Urinary bladder (tissue), 4 donors: ENCODE results near the gene DHRSX. TPM values are rescaled to one million over a fixed set of nuclear protein-coding genes. Genes with fewer than 3 reads are reported as not detected.
"Not testable (repeated sequence)": the region's sequence is repeated elsewhere in the genome, so short reads cannot be mapped to it uniquely, and the experiment has no call there.

Source experiments
- DNase-seq: peaks from one replicate; pipeline ENCODE4 v3.0.0-alpha.2; 2015; ENCODE audit errors: extremely low spot score
- H3K27ac ChIP-seq: one replicate; pipeline ENCODE4 v1.5.1; 2013; ENCODE audit warnings: low read depth, mild to moderate bottlenecking, moderate library complexity
- H3K36me3 ChIP-seq: one replicate; pipeline ENCODE4 v1.6.1; 2013; ENCODE audit warnings: mild to moderate bottlenecking, moderate library complexity; ENCODE audit not compliant: insufficient read depth
- H3K4me1 ChIP-seq: one replicate; pipeline ENCODE4 v1.6.1; 2013; ENCODE audit warnings: mild to moderate bottlenecking, moderate library complexity; ENCODE audit not compliant: insufficient read depth
- H3K4me3 ChIP-seq: one replicate; pipeline ENCODE4 v1.5.1; 2013; ENCODE audit warnings: low read depth, low read length
- WGBS: extraction: QIAGEN DNeasy Blood & Tissue Kit; methylation state at CpG from one replicate; pipeline ENCODE4 v1.1.7; 2013; 5-methylcytosine and 5-hydroxymethylcytosine counted together
- polyA plus RNA-seq: library from polyadenylated mRNA; stranded (reverse); fragments of 200-250 nt; gene quantifications from one replicate; pipeline ENCODE4 v1.2.3, GENCODE V29; 2013
- total RNA-seq: library from RNA; depleted of rRNA; stranded (reverse); fragments of >200 nt; gene quantifications from one replicate; pipeline ENCODE4 v1.2.3, GENCODE V29; 2014
- donor health status: healthy with polysubstance abuse.
- donor health status: healthy.

DHRSX gene
- total and polyA plus RNA-seq, 2 donors, result 17.3 to 19.9 TPM

DNA sequence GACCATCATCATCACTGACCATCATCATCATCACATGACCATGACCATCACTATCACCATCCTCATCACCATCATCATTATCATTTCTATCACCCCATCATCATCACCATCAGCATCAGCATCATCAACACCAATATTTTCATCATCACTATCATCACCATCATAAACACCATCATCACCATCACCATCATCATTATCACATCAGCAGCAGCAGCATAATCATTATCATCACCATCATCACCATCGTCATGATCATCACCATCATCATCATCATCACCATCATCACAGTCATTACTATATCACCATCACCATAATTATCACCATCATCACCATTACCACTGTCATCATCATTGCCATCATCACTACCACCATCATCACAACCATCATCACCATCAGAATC is 117.6 kb downstream of the DHRSX start:
- no peak overlapping the region for H3K27ac ChIP-seq
- no peaks in the 10 kb centered on the region for H3K36me3 ChIP-seq
- no peak overlapping the region for H3K4me3 ChIP-seq
- no peak for DNase-seq
- WGBS, result 100% methylated on average over 1 of the region's 1 CpG
- H3K4me1 ChIP-seq, result no peaks in the 10 kb centered on the region

DNA sequence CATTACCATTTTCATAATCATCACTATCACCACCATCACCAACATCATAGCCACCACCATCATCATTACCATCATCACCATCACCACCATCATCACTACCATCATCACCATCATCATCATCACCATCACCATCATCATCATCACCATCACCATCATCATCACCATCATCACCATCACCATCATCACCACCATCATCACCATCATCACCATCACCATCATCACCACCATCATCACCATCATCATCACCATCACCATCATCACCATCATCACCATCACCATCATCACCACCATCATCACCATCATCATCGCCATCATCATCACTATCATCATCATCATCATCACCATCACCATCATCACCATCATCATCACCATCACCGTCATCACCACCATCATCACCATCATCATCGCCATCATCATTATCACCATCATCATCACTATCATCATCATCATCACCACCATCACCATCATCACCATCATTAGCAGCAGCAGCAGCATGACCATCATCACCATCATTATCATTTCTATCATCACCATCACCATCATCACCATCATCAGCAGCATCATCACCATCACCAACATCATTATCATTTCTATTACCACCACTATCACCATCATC is 118.2 kb downstream of the DHRSX start:
- H3K27ac ChIP-seq, H3K4me3 ChIP-seq, H3K4me1 ChIP-seq, DNase-seq, H3K36me3 ChIP-seq: not testable (repeated sequence)
- 84% methylated on average over 3 of the region's 3 CpGs for WGBS

DNA sequence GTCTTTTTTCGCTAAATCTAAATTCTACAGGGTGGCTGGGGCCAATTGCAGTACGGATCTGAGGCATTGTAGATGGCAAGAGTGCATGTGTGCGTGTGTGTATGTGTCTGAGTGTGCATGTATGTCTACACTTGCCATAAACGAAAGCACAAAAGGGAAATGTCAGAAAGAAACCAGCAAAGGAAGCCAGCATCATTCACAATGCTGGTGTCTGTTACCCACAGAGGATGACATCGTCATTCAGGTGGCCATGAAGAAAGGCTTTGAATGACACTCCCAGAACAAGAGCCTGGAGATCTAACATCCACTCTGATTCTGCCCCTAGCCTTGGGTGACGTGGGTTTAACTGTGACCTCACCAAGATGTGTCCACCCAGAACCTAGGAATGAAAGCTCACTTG is 124.6 kb downstream of the DHRSX start:
- DNase-seq, result no peak
- H3K27ac ChIP-seq, result no peak overlapping the region
- no peak overlapping the region for H3K4me3 ChIP-seq
- H3K4me1 ChIP-seq, result no peaks in the 10 kb centered on the region
- WGBS, result 98% methylated on average over 6 of the region's 6 CpGs
- no peaks in the 10 kb centered on the region for H3K36me3 ChIP-seq

DNA sequence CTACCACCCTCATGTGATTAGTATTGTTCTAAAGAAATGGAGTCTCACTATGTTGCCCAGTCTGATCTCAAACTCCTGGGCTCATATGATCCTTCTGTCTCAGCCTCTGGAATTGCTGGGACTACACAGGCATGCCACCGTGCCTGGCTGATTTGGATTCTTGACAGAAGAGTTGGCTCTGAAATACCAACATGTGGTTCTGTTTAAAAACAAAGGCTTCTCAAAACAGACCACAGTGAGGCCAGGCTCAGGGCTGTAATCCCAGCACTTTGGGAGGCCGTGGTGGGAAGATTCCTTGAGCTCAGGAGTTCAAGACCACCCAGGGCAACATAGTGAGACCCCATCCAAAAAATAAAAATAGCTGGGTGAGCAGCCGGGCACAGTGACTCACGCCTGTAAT is 126.7 kb downstream of the DHRSX start:
- Histone ChIP-seq H3K36me3 (no peaks in the 10 kb centered on the region), H3K4me1 (no peaks in the 10 kb centered on the region), H3K4me3 (no peak overlapping the region), H3K27ac (no peak overlapping the region)
- no peak for DNase-seq
- WGBS, result 56% methylated on average over 4 of the region's 4 CpGs

DNA sequence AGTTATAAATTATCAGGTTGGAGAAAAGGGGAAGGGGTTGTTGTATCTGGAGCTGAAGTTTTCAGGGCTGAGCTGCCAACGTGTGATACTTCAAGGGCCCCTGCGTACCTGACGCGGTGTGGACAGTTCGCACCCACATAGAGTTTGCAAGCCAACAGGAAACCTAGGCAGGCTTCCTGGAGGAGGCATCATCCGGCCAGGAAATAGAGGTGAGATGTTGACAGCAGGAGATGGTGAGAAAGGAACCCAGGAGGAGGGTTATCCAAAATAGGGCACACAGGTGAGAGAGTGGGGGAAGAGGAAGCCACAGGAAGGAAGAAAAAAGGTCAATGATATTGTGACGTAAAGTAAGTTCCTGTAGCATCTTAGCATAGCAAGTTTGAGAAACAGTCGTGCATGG is 127.2 kb downstream of the DHRSX start:
- Histone ChIP-seq H3K4me1 (no peaks in the 10 kb centered on the region), H3K27ac (no peak overlapping the region), H3K36me3 (no peaks in the 10 kb centered on the region), H3K4me3 (no peak overlapping the region)
- WGBS, result 91% methylated on average over 8 of the region's 8 CpGs
- no peak for DNase-seq

DNA sequence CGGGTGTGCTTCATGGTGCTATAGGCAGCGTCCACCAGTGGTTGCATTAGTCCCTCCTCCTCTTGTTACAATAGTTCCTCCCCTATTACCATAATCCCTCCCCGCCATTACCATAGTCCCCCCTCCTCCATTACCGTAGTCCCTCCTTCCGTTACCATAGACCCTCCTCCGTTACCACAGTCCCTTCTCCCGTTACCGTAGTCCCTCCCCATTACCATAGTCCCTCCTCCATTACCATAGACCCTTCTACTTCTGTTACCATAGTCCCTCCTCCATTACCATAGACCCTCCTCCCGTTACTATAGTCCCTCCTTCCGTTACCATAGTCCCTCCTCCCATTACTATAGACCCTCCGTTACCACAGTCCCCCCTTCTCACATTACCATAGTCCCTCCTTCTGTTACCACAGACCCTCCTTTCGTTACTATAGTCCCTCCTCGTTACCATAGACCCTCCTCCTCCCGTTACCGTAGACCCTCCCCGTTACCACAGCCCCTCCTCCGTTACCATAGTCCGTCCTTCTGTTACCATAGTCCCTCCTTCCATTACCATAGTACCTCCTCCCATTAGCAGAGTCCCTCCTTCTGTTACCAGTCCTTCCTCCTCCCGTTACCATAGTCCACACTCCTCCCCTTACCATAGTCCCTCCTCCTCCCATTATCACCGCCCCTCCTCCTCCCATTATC is 129.6 kb downstream of the DHRSX start:
- no peak for DNase-seq
- 80% methylated on average over 20 of the region's 20 CpGs for WGBS
- no peak overlapping the region for H3K27ac ChIP-seq
- H3K4me1 ChIP-seq, result no peaks in the 10 kb centered on the region
- H3K36me3 ChIP-seq, result no peaks in the 10 kb centered on the region
- H3K4me3 ChIP-seq, result no peak overlapping the region

DNA sequence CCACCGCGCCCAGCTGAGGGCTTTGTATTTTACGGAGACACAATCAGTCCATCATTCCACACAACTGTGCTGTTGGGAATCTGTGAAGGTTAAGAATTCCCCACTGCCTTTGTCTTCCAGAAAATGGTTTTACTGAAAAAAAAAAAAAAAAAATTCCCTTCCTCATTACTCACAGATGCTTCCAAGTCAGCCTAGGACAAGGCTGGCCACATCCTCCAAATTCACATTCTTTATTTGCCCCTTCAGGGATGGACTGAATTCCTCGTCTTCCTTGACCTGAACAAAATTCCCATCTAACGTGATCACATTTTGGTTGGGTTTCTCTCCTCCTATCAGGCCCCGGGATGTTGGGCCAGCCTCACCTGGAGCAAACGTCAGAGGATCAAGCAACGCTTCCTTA is 130.3 kb downstream of the DHRSX start:
- H3K4me3 ChIP-seq, result no peak overlapping the region
- H3K4me1 ChIP-seq, result no peaks in the 10 kb centered on the region
- no peak for DNase-seq
- H3K36me3 ChIP-seq, result no peaks in the 10 kb centered on the region
- no peak overlapping the region for H3K27ac ChIP-seq
- 95% methylated on average over 8 of the region's 8 CpGs for WGBS

DNA sequence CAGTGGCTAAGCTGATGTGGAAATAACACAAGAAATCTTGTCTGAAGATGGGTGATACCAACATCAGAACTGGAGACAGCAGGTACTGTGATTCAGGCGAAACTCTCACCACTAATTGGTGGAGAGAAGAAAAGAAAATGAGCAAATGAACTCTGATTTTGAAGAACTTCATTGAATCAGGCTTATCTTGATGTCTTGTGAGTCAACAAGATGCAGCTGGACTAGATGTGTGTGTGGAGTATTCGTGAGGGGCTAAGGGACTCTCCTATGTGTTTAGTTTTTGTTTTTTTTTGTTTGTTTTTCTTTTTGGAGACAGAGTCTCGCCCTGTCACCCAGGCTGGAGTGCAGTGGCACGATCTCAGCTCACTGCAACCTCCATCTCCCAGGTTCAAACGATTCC is 131.6 kb downstream of the DHRSX start:
- no peak overlapping the region for H3K4me3 ChIP-seq
- WGBS, result 82% methylated on average over 5 of the region's 5 CpGs
- no peaks in the 10 kb centered on the region for H3K4me1 ChIP-seq
- H3K36me3 ChIP-seq, result no peaks in the 10 kb centered on the region
- no peak for DNase-seq
- H3K27ac ChIP-seq, result no peak overlapping the region

DNA sequence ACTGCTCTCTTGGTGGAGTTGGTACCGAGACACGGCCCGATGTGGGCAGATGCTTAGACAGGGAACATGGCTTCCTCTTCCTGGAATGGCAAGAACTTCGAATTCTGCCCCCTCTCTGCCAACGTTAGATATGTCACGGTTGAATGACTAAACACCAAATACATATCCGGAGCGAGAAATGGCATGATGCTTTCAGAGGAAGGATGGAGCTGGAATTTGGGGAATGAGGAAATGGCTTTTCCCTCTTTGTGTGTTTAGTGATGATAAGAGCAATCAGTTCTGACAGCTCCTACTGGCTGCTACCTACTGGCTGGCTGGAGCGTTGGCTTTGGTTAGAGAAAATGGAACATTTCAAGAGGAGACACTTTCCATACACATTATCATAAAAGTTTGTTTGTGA is 140.0 kb downstream of the DHRSX start:
- Histone ChIP-seq H3K27ac (no peak overlapping the region), H3K36me3 (no peaks in the 10 kb centered on the region), H3K4me1 (no peaks in the 10 kb centered on the region), H3K4me3 (no peak overlapping the region)
- DNase-seq, result no peak
- WGBS, result 86% methylated on average over 9 of the region's 9 CpGs

DNA sequence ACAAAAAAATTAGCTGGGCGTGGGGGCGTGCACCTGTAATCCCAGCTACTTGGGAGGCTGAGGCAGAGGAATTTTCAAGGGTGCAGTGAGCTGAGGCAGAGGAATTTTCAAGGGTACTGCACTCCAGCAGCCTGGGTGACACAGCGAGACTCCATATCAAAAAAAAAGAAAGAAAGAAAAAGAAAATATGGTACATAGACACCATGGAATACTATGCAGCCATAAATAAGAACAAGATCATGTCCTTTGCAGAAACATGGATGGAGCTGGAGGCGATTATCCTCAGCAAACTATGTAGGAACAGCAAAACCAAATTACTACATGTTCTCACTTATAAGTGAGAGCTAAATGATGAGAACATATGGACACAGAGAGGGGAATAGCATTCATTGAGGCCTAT is 141.3 kb downstream of the DHRSX start:
- not testable (repeated sequence) for H3K27ac ChIP-seq, H3K4me3 ChIP-seq, H3K36me3 ChIP-seq, H3K4me1 ChIP-seq, DNase-seq
- 96% methylated on average over 4 of the region's 4 CpGs for WGBS

DNA sequence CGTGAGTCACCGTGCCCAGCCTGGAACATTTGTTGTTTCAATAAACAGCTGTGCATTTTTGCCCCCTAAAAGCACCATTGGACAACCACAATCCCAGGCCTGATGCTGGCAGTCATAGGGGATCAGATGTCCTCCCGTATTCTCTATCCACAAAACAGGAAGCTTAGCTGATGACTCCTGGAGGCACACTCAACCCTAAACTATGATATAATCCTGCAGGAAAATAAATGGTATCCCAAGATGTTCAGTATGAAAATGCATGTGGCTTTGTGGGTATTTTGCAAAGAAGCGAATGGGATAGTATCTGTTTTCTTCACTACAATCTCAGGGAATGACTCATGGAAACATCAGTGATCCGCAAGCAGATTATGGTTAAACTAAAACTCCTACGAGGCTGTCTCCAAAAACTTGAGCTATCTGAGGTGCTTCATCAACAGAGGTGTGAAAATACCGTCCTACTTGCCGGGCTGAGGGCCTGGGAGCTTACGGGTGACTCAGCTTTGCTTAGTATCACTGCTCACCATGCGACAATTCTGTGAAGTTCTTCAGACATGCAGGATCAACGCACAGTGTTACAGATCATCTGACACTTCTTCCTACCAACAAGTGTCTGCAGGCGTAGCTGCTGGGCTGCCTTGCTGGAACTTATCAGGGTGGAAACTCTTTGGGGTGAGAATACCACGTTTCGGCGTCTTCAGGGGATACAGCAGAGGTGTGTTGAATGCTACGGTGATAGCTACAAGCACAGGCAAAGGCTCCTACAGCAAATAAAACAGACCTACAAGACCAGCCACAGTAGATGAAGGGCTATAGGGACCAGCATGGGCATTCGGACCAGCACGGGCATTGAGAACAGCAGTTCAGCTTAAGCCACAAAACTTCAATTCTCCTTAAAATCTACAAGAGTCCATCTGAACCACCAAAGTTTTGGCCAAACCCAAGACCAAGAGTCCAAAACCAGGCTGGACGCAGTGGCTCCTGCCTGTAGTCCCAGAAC is 148.5 kb downstream of the DHRSX start:
- Histone ChIP-seq H3K36me3 (no peaks in the 10 kb centered on the region), H3K27ac (no peak overlapping the region), H3K4me3 (no peak overlapping the region), H3K4me1 (no peaks in the 10 kb centered on the region)
- 84% methylated on average over 19 of the region's 19 CpGs for WGBS
- no peak for DNase-seq

DNA sequence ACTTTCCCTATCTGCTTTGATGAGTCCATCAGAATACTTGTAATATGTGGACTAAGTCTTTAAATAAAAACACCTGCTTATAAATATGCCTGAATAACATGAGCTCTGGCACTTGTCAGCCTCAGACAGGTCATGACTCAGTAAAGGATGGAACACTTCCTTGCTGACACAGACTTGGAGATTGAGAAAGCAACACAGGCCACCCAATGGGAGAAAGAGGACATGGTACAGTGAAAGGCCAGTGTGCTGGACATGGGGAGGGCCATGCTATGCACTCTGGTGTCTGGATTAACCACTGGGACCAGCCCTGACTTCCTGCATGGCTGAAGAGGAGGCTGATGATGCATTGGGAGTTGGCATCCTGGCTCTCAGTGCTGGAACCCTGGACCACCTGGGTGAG is 149.5 kb downstream of the DHRSX start:
- no peak for DNase-seq
- Histone ChIP-seq H3K27ac (no peak overlapping the region), H3K4me1 (no peaks in the 10 kb centered on the region), H3K4me3 (no peak overlapping the region), H3K36me3 (no peaks in the 10 kb centered on the region)

DNA sequence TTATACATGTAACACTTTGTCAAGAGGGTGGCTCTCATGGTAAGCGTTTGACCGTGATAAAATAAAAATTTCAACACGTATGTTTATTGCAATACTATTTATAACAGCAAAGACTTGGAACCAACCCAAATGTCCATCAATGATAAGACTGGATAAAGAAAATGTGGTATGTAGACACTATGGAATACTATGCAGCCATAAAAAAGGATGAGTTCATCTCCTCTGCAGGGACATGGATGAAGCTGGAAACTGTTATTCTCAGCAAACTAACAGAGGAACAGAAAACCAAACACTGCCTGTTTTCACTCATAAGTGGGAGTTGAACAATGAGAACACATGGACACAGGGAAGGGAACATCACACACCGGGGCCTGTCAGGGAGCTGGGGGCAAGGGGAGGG is 150.1 kb downstream of the DHRSX start:
- not testable (repeated sequence) for H3K36me3 ChIP-seq, H3K4me3 ChIP-seq, H3K27ac ChIP-seq, H3K4me1 ChIP-seq, DNase-seq
- WGBS, result 91% methylated on average over 4 of the region's 4 CpGs

DNA sequence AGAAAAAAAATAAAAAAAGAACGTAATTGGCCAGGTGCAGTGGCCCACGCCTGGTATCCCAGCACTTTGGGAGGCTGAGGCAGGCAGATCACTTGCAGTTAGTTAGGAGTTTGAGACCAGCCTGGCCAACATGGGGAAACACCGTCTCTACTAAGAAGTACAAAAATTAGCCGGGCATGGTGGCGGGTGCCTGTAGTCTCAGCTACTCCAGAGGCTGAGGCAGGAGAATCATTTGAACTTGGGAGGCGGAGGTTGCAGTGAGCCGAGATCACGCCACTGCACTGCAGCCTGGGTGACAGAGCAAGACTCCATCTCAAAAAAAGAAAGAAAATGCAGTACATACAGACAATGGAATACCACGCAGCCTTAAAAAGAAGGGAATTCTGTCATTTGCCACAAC is 150.7 kb downstream of the DHRSX start:
- H3K36me3 ChIP-seq, DNase-seq, H3K27ac ChIP-seq, H3K4me1 ChIP-seq, H3K4me3 ChIP-seq: not testable (repeated sequence)
- WGBS, result 97% methylated on average over 9 of the region's 9 CpGs
